Calu3 (cell line): ENCODE measurements around the gene SEMA3B. TPM values are rescaled to one million over a fixed set of nuclear protein-coding genes. Genes with fewer than 3 reads are reported as not detected.

Experiments used
- BruUV-seq: library from RNA; stranded (reverse); fragments of 400-500 nt; replicated peaks from 2 replicates; lab custom pipeline; 2021; lab: Mats Ljungman, UMichigan
- CTCF ChIA-PET: fragments of 300-600 bp; sonication (Branson Sonifier 250); formaldehyde crosslinking; loops from one replicate; lab custom pipeline; 2022; ENCODE audit warnings: antibody characterized with exemption; lab: Charles Lee
- DNase-seq: peaks from one replicate; pipeline ENCODE4 v3.0.0; 2022
- H3K27ac Mint-ChIP-seq: one replicate; pipeline ENCODE4 v1.8.0; 2022; ENCODE audit warnings: mixed read lengths; ENCODE audit not compliant: unreplicated experiment
- H3K27me3 Mint-ChIP-seq: one replicate; pipeline ENCODE4 v1.8.0; 2022; ENCODE audit warnings: mixed read lengths; ENCODE audit not compliant: unreplicated experiment
- H3K36me3 Mint-ChIP-seq: one replicate; pipeline ENCODE4 v1.8.0; 2022; ENCODE audit warnings: mild to moderate bottlenecking, moderate library complexity, mixed read lengths; ENCODE audit not compliant: insufficient read depth, unreplicated experiment
- H3K4me1 Mint-ChIP-seq: one replicate; pipeline ENCODE4 v1.8.0; 2022; ENCODE audit warnings: mild to moderate bottlenecking, low read depth, mixed read lengths; ENCODE audit not compliant: unreplicated experiment
- H3K4me3 Mint-ChIP-seq: one replicate; pipeline ENCODE4 v1.8.0; 2022; ENCODE audit warnings: mild to moderate bottlenecking, low read depth, moderate library complexity, mixed read lengths; ENCODE audit not compliant: unreplicated experiment
- H3K9me3 Mint-ChIP-seq: one replicate; pipeline ENCODE4 v1.8.0; 2022; ENCODE audit warnings: low read depth, mixed read lengths; ENCODE audit not compliant: unreplicated experiment
- CTCF ChIP-seq: fragments of 200-600 bp; IDR thresholded peaks from one replicate; pipeline ENCODE4 v1.8.0; 2022; ENCODE audit warnings: antibody characterized with exemption; ENCODE audit not compliant: unreplicated experiment
- intact Hi-C: fragments of 100-400 bp; cut with micrococcal nuclease; formaldehyde crosslinking; loops from one replicate; pipeline ENCODE4 v1.10.0; 2022; ENCODE audit not compliant: unreplicated experiment
- total RNA-seq: library from RNA; stranded (reverse); gene quantifications from 2 replicates; pipeline ENCODE4 v1.2.3, GENCODE V29; 2022

Gene SEMA3B
- total RNA-seq, 1 experiment from 2014 or later, result 20.3 TPM

DNA sequence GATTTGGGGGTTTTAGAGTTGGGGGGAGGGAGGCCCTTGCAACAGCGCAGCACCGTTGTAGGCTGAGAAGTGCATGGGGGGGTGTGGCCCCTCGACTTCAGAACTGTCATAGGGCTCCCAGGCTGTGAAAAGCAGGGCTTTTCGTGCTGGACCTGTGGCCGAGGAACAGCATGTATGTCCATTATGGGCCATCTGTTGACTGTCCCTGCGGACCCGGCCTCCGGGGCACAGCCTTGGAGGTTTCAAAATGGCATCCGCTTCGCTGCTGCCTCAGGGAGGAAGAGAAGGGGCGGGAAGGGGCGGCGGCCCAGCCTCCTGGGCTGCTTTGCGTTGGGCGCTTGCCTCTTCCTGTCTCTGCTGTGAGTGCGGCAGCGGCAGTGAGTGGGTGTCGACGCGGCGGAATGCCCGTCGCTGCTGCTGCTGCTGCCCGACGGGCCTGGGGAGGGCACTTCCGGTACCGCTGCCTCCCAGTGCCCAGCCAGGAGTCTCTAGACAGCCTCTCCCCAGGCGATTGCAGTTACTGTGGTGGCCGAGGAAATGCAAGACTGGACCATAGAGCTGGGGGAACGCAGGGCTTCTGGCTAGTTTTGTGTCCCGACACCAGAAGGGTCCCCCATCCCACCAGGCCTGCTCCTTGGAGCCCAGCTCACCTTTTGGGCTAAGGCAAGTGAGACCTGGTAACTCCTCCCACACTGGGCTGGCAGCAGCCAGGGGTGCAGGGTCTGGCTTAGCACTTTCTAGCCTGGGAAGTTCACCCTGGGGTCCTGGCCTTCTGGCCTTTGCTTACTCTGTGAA is 31.0 kb upstream of the SEMA3B start:
- peaks cover 36% of the 10 kb centered on the region for H3K36me3 Mint-ChIP-seq

DNA sequence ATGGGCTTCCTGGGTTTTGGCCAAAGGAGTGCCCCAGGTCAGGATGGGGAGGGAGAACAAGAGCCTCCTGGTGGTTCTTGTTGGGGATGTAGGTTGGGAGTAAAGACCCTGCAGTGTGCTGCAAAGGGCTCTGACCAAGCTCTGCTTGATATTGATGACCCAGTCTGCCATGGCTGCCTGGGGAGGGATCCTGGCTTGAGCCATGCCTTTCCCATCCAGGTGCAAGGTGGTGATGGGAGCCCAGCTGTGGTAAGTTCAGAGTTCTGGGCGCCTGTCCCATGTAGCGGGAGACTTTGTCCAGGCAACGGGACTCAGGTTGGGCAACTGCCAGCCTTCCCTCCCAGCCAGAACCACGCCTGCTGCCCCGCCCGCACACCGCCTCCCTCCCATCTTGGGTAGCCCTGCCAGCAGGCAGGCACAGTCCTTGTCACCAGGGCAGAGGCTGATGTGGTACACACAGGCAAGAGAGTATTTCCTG is 30.4 kb upstream of the SEMA3B start:
- H3K27ac Mint-ChIP-seq, result no peak overlapping the region
- peak; percentile 78 for DNase-seq
- CTCF ChIA-PET, result interaction anchor here (0.6 to 1.7 kb wide), 4 partner anchors 10 to 114 kb away, joined by 3 to 7 read pairs (median 5); no protein-coding TSS in a partner anchor

More for the DNA sequence above, 31.0 kb upstream of the SEMA3B start:
- CTCF ChIA-PET, result interaction anchor here (0.6 to 1.7 kb wide), 3 partner anchors 11 to 27 kb away, joined by 3 to 7 read pairs (median 5); no protein-coding TSS in a partner anchor
- no peak for TF ChIP-seq CTCF
- no peaks in the 10 kb centered on the region for H3K27me3 Mint-ChIP-seq
- H3K4me1 Mint-ChIP-seq, result peaks cover 22% of the 10 kb centered on the region
- H3K27ac Mint-ChIP-seq, result peak overlapping the region; percentile 90
- no peaks in the 10 kb centered on the region for H3K9me3 Mint-ChIP-seq
- DNase-seq, result peak; percentile 78
- intact Hi-C loops, result no loop called here
- BruUV-seq, result no TSS peak
- H3K4me3 Mint-ChIP-seq, result peak overlapping the region; percentile 86

GRCh38 chr3:50239649-50240048 is 29.3 kb upstream of the SEMA3B start:
- intact Hi-C loops, result no loop called here
- H3K27ac Mint-ChIP-seq, result no peak overlapping the region
- no peaks in the 10 kb centered on the region for H3K27me3 Mint-ChIP-seq
- peaks cover 39% of the 10 kb centered on the region for H3K36me3 Mint-ChIP-seq
- H3K4me3 Mint-ChIP-seq, result no peak overlapping the region
- no peaks in the 10 kb centered on the region for H3K9me3 Mint-ChIP-seq
- no peak for DNase-seq
- H3K4me1 Mint-ChIP-seq, result peaks cover 22% of the 10 kb centered on the region
- BruUV-seq, result no TSS peak
- TF ChIP-seq CTCF, result no peak
- CTCF ChIA-PET, result no interaction called here

More for the DNA sequence above, 30.4 kb upstream of the SEMA3B start:
- intact Hi-C loops, result no loop called here
- Mint-ChIP-seq H3K4me1 (peaks cover 22% of the 10 kb centered on the region), H3K27me3 (no peaks in the 10 kb centered on the region), H3K36me3 (peaks cover 35% of the 10 kb centered on the region), H3K4me3 (peak overlapping the region; percentile 86), H3K9me3 (no peaks in the 10 kb centered on the region)
- TSS peak; percentile 5 for BruUV-seq
- no peak for TF ChIP-seq CTCF

DNA sequence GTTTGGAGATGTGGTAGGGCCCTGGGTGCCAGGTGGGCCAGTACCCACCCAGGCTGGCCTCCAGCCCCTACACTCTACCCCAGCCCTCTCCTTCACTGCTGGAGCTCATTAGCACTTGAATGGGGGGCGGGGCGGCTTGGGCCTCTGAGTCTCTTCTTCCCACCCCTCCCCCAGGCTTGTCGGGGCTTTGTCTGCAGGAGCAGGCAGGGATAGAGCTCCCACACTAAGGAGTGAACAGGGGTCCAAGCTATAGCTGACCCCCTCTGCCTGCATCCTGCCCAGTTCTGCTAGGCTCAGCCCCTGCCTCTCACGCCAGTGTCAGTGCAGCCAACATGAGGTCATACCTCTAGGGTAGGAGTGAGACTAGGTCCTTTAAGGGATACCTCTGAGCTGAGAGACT is 27.8 kb upstream of the SEMA3B start:
- no peak for DNase-seq
- intact Hi-C loops, result no loop called here
- no peak for TF ChIP-seq CTCF
- Mint-ChIP-seq H3K27ac (no peak overlapping the region), H3K9me3 (no peaks in the 10 kb centered on the region), H3K4me1 (peaks cover 22% of the 10 kb centered on the region), H3K27me3 (no peaks in the 10 kb centered on the region), H3K36me3 (peaks cover 36% of the 10 kb centered on the region), H3K4me3 (no peak overlapping the region)
- CTCF ChIA-PET, result no interaction called here
- BruUV-seq, result no TSS peak
